Right renal pelvis (tissue), 4 donors: ENCODE data around the gene ATOSA. TPM values are rescaled to one million over a fixed set of nuclear protein-coding genes. Genes with fewer than 3 reads are reported as not detected.

ENCODE experiments used
- DNase-seq, 4 donors: peaks; one replicate each; pipeline ENCODE4 v3.0.0-alpha.2; 2013; ENCODE audit warnings: low read depth in 4 of 4, low spot score in 3 of 4, missing footprints in 1 of 4
- polyA plus RNA-seq, 4 donors: library from polyadenylated mRNA; unstranded; fragments of 120-200 nt; gene quantifications; one replicate each; pipeline ENCODE4 v1.2.1, GENCODE V29; 2013; ENCODE audit not compliant: insufficient read length in 4 of 4

The ATOSA gene, protein sequence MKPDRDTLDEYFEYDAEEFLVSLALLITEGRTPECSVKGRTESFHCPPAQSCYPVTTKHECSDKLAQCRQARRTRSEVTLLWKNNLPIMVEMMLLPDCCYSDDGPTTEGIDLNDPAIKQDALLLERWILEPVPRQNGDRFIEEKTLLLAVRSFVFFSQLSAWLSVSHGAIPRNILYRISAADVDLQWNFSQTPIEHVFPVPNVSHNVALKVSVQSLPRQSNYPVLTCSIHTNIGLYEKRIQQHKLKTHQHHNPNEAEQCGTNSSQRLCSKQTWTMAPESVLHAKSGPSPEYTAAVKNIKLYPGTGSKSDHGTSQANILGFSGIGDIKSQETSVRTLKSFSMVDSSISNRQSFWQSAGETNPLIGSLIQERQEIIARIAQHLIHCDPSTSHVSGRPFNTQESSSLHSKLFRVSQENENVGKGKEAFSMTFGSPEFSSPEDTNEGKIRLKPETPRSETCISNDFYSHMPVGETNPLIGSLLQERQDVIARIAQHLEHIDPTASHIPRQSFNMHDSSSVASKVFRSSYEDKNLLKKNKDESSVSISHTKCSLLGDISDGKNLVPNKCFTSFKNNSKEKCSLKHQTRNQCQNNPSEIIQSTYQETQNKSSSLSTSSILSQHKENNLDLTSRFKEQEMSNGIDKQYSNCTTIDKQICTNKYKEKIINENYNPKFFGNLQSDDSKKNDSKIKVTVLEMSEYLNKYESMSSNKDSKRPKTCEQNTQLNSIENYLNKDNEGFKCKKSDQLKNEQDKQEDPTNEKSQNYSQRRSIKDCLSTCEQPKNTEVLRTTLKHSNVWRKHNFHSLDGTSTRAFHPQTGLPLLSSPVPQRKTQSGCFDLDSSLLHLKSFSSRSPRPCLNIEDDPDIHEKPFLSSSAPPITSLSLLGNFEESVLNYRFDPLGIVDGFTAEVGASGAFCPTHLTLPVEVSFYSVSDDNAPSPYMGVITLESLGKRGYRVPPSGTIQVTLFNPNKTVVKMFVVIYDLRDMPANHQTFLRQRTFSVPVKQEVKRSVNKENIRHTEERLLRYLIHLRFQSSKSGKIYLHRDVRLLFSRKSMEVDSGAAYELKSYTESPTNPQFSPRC
- 10 to 100 TPM; 38.4 to 47.5 (median 41.1) TPM for polyA plus RNA-seq

DNA sequence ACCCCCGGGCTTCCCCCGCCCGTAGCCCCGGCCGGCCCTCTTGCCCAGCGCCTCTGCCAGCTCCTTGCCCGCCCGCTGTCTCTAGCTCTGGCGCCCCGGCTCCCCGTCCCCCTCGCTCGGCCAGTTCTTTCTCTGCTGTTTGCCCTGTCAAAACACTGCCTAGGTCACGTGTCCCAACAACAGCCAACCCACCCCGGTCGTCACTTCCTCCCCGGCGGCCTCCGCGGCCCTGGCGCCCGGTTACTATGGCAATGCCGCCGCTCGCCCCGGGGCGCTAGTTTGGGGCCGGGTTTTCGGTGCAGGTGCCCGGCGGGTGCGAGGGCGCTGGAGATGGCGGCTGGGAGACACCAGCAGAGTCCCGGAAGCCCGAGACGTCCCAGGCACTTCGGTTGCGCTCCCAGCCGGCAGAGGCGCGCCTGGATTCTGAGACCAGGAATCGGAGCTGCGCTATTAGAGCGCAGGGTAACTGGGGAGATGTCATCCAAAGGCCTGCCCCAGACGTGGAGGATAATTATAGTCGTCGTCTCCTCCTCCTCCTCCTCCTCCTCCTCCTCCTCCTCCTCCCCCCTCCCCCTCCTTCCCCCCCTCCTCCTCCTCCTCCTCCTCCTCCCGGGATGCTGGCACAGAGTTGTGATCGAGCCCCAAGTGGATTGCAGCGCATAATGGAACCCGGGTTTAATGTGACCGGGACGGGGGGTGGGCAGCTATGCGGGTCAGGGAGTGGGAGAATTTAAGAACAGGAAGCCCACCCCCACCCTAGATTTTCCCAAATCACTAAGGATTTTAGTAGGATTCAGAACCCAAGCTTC lies at the start of gene ATOSA:
Gene ATOSA (minus strand): TSS at position 157 of the 809 bp plus-strand sequence. CDS start 1,367 bp downstream, outside the sequence.
- DNase-seq: peak; percentile 79 to 86 (median 83)

DNA sequence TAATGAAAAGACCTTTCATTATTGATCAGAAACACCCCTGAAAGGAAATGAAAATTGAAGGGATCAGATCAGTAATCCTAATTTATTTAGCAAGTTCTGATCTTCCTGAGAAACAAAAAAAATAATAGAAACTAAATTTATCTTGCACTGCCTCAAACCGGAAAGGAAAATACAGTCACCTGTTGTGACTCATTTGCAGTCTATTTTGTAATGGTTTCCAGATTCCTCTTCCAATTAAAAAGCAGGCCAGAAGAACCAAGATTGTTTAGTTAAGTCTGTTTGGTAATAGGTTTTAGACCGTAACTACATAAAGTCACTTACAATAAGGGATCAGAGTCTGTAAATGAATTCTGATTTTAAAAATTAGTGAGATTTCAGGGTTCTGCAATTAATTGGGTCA lies 49.7 kb upstream of the ATOSA start:
- no peak for DNase-seq

DNA sequence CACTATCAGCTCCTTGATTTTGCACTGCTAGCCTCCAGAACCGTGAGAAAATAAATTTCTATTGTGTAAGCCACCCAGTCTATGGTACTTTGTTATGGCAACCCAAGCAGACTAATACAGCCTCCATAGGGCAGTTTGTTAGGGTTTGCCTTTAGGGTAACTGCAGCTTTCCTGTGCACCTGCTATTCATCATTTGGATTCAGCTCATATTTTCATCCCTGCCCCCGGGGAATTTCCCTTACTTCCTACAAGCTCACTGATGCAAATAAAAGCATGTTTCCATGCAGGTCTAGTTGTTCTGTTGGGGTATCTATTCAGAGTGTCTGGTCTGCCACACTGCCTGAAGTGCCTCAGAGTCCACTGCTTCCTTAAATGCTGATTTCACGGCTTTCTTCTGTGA lies 48.6 kb upstream of the ATOSA start:
- DNase-seq: no peak

DNA sequence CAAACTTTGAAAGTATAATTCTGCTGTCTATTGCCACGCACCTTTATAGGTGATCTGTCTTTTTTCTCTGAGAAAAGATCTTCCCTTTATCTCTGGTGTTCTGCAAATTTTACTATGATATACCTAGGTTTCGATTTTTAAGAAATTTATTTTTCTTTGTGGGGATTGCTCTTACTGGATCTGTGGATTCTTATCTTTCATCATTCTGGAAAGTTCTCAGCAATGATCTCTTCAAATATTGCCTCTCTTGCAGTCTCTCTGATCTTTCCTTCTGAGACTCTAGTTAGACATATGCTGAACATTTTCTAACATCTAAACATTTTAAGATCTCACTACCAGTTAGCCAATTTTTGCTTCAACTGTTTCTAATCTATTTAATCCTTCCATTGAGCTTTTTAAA lies 47.0 kb upstream of the ATOSA start:
- no peak for DNase-seq

DNA sequence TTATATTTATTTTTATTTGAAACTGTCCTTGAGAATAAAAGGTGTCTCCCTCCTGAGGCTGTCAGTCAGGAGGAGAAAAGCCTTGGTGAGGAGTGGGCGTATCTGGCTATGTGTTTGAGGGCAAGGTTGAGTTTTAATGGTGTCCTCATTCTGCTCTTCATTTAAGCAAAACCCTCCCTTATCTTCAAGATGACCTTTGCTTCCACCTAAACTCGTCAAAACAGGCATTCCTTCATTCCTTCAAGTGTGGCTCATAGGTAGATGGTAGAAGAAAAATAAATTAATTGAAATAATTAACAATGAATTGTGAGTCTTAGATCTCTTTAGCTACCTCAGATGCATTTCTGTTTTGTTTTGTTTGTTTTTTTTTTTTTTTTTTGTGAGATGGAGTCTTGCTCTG lies 39.4 kb upstream of the ATOSA start:
- DNase-seq: no peak

DNA sequence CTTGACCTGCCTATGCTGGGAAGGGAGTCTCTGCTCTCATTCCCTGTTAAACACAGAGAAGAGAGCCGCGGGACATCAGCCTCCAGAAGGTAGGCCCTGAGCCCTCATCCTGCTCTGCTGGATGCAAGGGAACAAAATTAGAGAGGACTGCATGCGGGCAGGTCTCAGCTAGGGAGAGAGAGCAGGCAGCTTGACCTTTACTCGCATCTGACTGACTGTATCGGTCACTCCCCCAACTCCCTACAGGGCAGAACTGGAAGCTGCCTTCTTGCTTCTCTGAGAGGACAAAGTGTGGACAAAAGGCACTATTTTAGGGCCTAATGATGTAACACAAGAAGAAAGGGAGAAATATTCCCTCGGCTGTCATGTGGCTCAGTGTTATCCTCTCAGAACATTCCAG lies 38.7 kb upstream of the ATOSA start:
- DNase-seq: no peak

DNA sequence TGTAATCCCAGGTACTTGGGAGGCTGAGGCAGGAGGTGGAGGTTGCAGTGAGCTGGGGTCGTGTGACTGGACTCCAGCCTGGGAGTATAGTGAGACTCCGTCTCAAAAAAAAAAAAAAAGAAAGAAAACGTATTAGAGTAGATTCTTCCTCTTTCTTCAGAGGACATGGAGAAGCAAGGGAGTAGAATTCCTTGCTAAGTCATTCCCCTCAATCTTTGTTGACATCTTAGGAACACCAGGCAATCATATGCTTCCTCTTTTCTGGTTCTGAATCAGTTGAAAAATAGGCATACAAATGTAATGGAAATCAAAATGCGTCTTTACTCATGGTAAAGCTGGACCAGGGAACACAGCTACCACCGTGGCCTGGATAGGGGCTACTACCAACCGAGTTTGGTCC lies 38.3 kb upstream of the ATOSA start:
- DNase-seq: no peak

DNA sequence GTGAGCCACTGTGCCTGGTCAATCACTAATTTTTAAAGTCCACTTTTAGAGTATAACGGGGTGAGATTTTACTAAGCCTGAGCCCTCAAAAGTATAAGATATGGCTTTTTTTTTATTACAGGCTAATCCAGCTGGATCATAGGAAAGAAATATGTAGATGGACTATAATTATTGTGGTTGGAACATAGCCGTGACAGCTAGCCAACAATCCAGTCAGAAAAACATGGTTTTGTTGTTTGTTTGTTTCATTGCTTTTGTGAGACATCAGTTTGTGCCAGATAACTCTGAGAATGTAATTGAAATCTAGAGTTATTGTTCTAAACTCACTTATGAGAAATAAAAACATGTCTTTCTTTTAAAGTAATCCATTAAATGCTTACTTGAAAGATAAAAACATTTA lies 37.3 kb upstream of the ATOSA start:
- no peak for DNase-seq

DNA sequence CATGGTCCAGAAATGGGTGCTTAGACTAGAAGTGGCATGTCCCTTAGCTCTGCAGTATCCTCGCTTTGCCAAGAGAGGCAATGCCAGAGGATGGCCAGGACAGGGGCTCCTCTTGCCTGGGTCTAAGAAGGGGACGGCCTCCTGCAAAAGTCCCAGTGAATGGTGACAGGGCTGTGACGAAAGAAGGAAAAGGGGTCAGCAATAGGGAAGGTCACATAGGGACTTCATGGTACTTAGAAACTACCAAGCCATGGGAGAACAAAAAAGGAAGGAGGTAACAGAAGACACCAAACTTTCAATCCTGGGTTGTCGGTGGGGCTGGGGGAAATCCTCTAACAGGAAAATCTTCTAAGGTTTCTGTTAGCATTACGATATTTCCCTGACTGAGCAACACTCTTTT lies 36.2 kb upstream of the ATOSA start:
- no peak for DNase-seq

DNA sequence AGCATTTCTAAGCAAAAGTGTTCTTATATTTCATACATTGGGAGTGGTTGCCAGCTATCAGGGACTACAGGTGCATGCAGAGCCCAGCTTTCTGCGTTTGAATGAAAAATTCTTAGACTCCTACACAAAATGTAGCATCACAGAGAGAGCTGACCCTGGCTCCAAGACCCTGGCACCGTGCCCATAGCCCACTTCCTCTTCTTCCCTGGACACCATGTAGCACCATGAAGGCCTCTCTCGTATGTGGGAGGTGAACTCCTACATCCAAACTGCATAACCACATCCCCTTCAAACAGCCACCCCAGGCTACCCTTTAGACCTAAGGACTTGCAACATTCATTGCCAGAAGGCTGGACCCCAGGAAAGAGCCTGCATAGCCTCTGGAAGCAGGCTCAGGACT lies 35.8 kb upstream of the ATOSA start:
- DNase-seq: no peak

DNA sequence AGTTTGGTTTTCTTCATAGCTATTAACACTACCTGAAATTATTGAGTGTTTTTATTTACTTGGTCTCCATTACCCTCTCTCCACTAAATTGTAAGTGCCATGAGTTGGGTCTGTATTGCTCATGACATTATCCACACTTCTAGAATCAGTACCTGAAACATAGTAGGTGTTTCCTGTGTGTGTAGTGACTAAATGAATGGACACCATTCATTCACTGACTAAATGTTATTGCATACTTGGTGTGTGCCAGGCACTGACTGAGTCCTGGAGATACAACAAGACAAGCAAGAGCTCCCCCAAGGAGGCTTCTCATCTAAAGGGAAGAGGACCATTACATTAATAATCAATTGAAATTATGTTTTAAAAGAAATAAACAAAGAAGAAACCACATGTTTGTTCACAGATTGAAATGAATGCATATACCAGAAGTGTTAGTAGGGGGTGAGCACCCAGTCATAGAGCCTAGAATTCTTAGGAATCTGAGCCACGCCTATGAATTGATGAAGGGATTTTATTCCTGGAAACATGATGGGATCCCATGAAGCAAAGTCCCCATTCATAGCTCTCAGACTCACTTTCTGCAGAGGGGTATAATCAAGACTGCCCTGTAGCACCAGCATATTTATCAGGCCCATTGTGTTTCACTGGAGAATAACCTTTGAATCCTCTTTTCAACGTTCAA lies 31.7 kb upstream of the ATOSA start:
- no peak for DNase-seq

DNA sequence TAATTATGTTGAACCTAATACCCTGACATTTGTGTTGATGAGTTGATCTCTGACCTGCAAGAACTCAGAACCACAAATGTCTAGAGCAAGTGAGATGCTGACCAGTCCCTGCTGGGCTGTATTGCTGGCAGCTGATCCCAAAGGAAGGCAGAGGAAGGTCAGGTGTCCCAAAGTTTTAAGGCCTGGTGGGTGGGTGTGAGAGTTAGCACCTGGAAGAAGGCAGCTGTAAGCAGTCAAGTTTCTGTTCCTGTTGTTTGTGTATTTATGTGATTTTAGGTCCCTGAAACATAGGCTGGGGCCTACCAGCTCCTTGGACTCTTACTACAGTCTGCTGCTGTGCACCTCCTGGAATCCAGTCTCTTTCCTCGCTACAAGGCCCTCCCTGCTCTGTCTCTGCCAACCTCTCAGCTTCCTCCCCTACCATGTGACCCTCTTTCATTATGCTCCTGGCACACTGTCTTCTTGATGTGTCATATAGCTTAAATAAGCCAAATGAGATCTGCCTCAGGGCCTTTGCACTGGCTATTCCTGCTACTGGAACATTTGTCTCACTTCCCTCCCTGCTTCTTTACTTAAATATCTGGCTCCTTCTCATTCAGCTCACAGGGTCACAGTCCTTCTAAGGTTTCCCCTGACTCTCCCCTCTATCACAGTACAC lies 31.0 kb upstream of the ATOSA start:
- no peak for DNase-seq

DNA sequence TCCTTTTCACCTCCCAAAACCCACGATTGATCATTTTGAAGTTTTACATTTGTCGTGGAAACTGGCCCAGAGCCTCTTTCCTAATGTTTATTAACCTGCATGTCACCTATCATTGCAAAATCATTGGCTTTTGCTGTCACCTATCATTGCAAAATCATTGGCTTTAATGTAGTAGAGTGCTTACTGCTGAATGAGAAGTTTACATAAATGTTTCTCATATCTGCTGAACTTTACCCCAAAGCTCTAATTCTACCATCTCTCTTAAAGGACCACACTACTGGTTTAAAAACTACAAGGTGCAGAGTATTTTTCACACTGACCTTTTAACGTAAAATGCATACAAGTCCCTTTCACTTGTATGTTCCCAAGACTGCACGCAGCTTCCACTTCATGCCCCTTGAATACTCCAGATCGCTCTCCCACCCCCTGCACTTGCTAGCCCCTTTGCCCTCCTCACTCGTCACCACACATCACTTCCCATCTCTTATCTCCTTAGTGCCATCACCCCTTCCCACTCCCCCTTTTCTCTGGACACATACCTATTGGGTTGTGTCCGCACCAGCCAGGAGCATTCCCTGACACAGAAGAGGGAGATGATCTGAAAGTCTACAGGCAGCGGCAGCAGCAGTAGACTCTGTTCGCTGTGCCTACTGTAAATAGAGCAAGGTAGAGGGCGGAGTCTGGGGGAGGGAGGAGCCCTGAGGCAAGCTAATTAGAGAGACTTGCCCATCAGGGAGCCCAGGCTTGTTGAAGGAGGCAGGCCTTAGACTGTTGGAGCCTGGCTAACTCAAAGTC lies 30.2 kb upstream of the ATOSA start:
- DNase-seq: no peak

DNA sequence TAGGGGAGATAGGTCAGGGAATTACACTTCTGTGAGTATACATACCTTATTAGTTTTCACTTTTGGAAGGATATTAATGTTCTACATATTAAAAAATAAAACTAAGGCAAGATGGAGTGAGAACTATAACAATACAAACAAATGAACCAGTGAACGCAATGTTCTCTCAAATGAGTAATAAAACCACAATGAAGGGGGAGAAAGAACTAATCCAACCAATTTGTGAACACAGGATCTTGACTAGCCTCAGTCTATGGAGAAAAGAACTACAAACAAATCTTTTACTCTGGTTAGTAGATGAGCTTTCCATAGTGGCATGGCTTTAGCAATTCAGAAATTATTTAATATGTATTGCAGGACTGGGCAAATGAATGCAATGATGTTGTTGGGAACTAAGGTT lies 26.9 kb upstream of the ATOSA start:
- DNase-seq: no peak

DNA sequence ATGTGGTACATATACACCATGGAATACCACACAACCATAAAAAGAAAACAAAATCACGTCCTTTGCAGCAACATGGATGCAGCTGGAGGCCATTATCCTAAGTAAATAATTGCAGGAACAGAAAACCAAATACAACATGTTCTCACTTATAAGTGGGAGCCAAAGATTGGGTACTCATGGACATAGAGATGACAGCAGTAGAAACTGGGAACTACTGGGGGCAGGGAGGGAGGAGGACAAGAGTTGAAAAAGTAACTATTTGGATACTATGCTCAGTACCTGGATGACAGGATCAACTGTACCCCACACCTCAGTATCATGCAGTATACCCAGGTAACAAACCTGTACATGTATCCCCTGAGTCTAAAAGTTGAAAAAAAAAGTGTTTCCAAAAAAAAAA lies 23.2 kb upstream of the ATOSA start:
- no peak for DNase-seq

DNA sequence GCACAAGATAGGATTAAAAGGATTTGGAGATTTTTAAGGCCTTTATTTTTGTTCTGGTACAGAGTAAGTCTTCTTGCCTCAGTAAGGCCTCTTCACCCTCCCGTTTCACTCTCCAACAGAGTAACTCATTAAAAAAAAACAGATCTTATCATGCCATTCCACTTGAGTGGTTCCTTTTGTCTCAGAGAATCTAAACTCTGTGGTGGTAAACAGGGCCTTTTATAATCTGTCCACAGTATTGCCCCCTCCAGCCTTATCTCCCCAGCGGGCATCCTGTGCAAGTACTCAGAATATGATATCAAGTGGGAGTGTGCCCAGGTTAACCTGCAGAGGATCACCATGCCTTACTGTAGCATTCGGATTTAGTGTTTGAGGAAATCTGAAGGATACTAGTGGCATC lies 20.3 kb upstream of the ATOSA start:
- no peak for DNase-seq

DNA sequence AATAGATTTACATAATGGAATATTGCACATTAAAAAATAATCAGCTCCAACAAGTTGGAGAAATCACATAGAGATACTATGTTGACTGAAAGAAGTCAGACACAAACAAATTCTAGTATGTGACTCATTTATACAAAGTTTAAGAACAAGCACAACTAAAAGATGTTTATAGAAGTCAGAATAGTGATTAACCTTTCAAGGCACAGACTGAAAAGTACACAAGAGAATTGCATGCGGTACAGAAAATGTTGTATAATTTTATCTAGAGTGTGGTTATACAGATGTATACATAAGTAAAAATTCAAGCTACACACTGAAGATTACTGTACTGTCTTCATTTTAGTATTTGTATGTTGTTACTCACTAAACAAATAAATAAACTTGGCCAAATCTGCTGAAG lies 19.3 kb upstream of the ATOSA start:
- no peak for DNase-seq

DNA sequence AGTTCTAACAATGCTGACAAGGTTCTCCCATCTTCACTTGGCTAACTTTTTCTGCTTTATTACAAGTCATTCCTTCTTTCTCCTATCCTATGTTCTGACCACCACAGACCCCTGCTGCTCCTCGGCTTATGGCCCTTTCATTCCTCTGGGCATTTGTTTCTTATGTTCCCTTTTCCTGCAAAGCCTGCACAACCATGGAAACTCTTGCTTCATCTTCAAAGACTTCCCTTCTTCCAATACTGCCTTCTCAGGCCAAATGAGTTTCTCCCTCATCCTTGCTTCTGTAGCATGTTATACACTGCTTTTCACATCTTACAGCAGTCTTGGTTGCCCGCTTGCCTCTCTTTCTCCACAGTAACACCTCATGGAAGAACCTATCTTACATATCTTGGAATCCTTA lies 17.9 kb upstream of the ATOSA start:
- DNase-seq: no peak

DNA sequence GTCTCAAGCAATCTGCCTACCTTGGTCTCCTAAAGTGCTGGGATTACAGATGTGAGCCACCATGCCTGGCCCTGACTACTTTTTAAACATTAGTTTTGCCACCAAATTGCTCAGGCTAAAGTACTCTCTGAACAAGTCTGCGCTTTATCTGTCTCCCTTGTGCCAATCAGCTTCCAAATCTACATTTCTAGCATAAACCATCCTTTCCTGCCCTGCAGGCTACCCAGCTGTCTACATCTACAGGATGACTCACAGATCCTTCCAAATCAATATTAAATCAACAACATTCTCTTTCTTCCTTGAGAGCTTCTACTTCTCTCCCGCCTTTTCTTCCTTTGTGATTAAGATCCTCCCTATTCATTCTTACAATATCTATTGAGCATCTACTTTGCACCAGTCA lies 16.0 kb upstream of the ATOSA start:
- no peak for DNase-seq
